ENCODE results near the gene IGLL5. TPM values are rescaled to one million over a fixed set of nuclear protein-coding genes. Genes with fewer than 3 reads are reported as not detected.

Gene IGLL5
- total and polyA plus RNA-seq, 12 donors, result 0.26 to 4.4 (median 0.71) TPM; not detected in 5

DNA sequence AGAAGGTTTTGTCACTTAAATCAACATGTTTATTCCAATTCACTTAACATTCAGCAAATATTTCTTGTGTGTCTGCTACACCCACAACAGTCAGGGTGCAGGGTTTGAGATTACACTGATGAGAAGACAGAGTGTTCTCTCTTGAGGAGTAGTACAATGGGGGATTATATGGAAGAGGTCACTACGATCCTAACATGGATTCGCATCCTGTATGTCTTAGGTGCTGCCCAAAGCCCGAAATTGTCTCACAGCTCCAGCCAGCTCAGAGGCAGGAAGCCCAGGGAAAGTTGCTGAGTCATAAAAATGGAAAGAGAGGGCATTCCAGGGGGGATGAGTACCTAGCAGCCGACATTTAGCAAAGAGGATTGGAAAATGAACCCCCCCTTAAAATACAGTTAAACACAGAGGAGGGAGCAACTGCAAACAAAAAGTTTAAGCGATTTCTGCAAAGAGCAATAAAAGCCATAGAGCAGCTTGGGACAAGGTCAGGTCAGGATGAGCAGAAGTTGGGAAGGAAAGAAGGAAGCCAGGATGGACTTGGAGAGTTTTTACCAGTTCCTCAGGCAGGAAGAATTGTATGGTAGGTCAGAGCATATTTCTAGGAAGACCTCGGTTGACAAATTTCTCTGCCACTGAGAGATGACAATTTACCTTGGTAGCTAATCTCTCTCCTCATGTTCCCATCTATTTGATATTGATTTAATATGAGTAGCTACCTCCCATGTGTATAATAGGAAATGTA is 49.5 kb downstream of the IGLL5 start:
- ATAC-seq (no peak), DNase-seq (no peak)
- Histone ChIP-seq H3K36me3 (no peaks in the 10 kb centered on the region), H3K4me1 (peaks cover 0 to 11% (median 0%) of the 10 kb centered on the region in 9 donors), H3K9me3 (no peaks in the 10 kb centered on the region), H3K4me3 (no peak overlapping the region), H3K27me3 (peaks cover 0 to 5% (median 0%) of the 10 kb centered on the region in 7 donors), H3K27ac (no peak overlapping the region)
- 75 to 77% methylated on average over 6 of the region's 6 CpGs for WGBS, 2 donors
- intact Hi-C loops (cut with DNase I), result loop anchor here in 1 of 10 donors (10.0 kb wide), 1 partner anchor 122 kb away; no protein-coding TSS in a partner anchor
- TF ChIP-seq, protein P1, sequence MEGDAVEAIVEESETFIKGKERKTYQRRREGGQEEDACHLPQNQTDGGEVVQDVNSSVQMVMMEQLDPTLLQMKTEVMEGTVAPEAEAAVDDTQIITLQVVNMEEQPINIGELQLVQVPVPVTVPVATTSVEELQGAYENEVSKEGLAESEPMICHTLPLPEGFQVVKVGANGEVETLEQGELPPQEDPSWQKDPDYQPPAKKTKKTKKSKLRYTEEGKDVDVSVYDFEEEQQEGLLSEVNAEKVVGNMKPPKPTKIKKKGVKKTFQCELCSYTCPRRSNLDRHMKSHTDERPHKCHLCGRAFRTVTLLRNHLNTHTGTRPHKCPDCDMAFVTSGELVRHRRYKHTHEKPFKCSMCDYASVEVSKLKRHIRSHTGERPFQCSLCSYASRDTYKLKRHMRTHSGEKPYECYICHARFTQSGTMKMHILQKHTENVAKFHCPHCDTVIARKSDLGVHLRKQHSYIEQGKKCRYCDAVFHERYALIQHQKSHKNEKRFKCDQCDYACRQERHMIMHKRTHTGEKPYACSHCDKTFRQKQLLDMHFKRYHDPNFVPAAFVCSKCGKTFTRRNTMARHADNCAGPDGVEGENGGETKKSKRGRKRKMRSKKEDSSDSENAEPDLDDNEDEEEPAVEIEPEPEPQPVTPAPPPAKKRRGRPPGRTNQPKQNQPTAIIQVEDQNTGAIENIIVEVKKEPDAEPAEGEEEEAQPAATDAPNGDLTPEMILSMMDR (IDR thresholded peaks at IDR 0.05), result no peak

DNA sequence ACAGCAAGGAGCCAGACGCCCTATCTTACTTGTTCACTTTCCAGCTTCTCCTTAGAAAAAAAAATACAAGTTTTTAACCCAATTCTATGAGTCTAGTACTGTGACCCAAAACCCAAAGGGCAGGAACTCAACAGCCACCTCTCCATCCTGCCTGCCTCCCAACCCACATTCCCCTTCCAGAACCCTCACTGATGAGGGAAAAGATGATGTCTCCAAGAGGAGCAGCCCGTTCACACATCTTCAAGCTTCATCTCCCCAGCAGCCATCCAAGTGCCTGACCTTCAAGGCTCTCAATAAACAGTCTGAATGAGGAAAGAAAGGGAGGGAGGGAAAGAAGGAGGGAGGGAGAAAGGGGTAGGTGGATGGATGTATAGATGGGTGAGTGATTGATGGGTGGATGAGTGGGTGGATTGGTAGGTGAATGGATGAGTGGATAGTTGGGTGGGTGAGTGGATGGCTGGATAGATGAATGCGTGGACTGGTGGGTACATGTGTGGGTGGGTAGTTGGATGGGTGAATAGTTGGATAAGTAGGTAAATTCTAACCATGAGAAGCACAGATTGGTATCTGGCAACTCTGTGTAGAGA is 50.4 kb downstream of the IGLL5 start:
- DNase-seq (no peak), ATAC-seq (no peak)
- no peaks in the 10 kb centered on the region for H3K36me3 ChIP-seq
- no peaks in the 10 kb centered on the region for H3K9me3 ChIP-seq
- H3K4me1 ChIP-seq, result peaks cover 0 to 11% (median 0%) of the 10 kb centered on the region in 9 donors
- H3K27ac ChIP-seq, result no peak overlapping the region
- intact Hi-C loops (cut with DNase I), result loop anchor here in 1 of 10 donors (10.0 kb wide), 1 partner anchor 123 kb away; no protein-coding TSS in a partner anchor
- TF ChIP-seq, protein P1 (IDR thresholded peaks at IDR 0.05), result no peak
- H3K4me3 ChIP-seq, result no peak overlapping the region
- 89% methylated on average over 3 of the region's 3 CpGs for WGBS, 2 donors
- peaks cover 0 to 9% (median 0%) of the 10 kb centered on the region in 7 donors for H3K27me3 ChIP-seq

DNA sequence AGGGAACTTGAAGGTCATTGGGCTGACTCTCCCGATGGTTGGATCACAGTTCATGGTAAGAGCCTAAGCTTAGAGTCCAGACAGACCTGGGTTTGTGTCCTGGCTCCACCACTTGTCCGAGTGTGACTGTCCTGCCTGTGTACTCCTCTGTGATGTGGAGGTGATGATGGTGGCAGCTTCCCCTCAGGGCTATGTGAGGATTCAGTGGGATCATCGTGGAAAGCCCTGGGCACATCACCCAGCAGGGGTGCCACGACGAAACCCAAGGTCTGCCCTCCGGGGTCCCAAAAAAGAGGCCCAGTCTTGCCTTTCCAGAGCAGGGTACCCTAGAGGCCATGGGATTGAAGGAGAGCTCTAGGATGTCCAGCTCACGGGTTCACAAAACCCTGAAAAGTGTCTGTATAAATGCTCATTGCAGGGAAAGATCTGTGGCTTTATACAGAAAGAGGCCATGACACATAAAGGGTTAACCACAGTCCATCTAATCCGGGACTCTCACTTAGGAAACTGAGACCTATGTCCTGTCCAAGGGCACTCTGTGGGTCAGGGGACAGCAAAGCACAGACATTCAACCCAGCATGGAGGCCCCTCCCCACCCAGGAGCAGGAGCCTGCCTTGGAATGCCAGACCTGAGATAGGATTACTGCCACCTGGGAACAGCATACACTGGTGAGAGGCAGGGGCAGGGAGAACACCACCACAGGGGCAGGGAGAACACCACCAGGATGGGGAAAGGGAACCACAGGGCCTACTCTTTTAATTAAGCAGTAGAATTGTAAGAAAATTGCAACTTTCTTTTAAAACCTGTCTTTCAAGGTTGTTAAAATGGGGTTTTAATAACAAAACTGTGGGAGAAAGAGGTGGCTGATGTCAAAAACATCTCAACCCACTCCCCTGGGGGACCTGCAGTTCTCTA is 51.3 kb downstream of the IGLL5 start:
- Histone ChIP-seq H3K36me3 (no peaks in the 10 kb centered on the region), H3K27ac (no peak overlapping the region), H3K4me1 (peaks cover 0 to 11% (median 0%) of the 10 kb centered on the region in 9 donors), H3K27me3 (peaks cover 0 to 13% (median 4%) of the 10 kb centered on the region in 7 donors), H3K4me3 (no peak overlapping the region), H3K9me3 (no peaks in the 10 kb centered on the region)
- DNase-seq (no peak), ATAC-seq (no peak)
- 75 to 76% methylated on average over 8 of the region's 8 CpGs for WGBS, 2 donors
- TF ChIP-seq, protein P1 (IDR thresholded peaks at IDR 0.05), result no peak
- intact Hi-C loops (cut with DNase I), result loop anchor here in 1 of 10 donors (10.0 kb wide), 1 partner anchor 124 kb away; no protein-coding TSS in a partner anchor

All from heart right ventricle (tissue), 16 donors.